ENCODE measurements around the gene SMAD2. TPM values are rescaled to one million over a fixed set of nuclear protein-coding genes. Genes with fewer than 3 reads are reported as not detected.

Gene SMAD2
- total RNA-seq, 2 experiments from 2014 or later, result 266 to 267 TPM

DNA sequence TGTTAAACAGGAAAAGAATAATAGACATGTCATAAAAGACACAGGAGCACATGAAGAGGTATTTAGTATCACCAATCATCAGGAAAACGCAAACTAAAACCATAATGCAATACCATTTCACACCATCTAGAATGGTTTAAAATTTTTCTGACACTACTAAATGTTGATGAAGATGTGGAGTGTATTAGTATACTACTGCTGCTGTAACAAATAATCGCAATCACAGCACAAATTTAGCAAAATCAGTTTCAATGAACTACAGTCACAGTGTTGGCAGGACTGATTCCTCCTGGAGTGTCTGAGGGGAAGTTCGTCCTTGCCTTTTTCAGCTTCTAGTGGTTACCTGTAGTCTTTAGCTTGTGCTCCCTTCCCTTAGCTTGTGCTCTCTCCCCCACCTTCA, 24.1 kb downstream of the SMAD2 start:
- POLR2A ChIA-PET, result interaction anchor here (0.7 to 1.1 kb wide), 4 partner anchors 14 to 1866 kb away, joined by 3 to 5 read pairs (median 4); no protein-coding TSS in a partner anchor
- CTCF ChIA-PET, result no interaction called here

DNA sequence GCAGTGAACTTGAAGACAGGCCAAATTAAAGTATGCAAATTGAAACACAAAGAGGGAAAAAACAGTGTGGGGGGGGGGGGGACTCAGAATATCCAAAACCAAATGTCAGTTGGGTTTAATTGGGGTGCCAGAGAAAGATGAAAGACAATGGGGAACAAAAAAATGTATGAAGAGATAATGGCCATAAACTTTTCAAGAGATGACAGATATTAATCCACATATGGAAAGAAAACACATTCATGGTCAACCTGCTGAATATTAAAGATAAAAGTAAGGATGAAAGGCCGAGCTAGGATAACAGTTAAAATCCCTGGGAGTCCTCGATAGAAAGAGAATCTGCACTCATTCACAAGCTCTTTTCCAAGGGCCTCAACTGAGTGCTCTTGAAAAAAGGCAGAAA, 26.6 kb downstream of the SMAD2 start:
- POLR2A ChIA-PET, result no interaction called here

DNA sequence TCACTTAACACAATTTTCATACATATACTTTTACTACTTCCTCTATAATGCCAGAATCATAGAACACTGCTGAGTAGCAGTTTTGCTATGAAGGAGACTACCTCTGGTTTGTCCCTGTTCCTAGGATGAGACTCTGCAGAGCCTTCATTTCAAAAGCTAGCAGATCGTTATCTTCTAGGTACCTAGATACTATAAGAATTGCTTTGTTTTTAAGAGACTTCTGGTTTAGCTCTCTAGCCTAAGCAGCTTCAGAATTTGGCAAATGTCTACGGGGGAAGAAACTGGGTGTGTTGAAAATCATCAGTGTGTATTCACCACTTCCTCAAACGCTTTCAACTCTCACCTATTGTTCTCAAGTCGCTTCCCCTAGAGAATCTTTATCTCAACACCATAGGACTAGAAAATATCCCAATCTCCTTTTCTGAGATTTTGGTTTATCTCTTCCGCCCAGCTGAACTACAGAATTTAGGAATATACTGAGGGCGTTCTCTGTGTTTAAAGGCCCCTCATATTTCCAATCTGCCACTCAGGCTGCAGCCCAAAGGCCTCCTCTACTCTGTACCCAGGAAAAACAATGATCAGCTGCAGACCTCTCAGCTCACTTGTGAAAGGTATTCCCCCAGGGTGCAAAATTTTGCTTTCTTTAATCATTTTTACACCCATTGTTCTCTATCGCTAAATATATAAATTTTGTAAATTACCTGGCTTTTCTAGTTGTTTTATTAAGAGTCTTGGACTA, 28.7 kb downstream of the SMAD2 start:
- ChIA-PET POLR2A (interaction anchor here (0.9 kb wide), 1 partner anchor 11 kb away, joined by 5 read pairs; no protein-coding TSS in a partner anchor), CTCF (no interaction called here)

More for the DNA sequence above, 26.6 kb downstream of the SMAD2 start:
- CTCF ChIA-PET, result no interaction called here

DNA sequence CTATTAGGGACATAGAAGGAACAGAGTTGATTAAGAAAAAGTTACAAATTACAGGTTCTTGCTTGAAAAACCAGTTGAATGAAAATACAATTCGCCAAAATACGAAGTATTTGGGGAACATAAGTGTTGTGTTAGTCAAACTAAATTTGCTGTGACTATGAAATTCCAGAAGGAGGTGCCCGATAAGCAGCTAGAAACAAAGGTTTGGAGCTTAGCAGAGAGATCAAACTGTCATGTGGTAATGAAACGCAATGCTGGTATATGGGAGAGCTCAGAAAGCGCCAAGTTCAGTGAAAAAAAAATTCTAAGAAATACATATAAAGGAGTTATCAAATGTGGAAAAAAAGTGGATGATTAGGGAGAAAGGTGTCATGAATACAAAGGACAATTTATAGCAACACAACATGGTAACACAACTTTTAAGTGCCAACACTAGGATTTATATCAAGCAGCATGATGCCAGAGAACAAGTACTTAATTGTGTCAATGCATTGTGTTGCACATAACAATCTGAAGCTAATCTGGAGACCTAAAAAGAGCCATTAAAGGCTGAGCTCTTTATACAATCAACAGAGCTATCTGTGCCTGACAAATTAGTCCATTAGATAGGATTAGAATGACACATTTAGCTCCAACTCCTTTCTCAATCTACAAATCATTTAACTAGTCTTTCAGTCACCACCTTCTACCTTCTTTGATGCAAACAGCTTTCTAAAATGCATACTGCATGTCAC, 31.2 kb downstream of the SMAD2 start:
- ChIA-PET CTCF (interaction anchor here (0.6 kb wide), 1 partner anchor 45 kb away, joined by 5 read pairs; no protein-coding TSS in a partner anchor), POLR2A (interaction anchor here (1.8 kb wide), 1 partner anchor 13 kb away, joined by 16 read pairs; no protein-coding TSS in a partner anchor)

DNA sequence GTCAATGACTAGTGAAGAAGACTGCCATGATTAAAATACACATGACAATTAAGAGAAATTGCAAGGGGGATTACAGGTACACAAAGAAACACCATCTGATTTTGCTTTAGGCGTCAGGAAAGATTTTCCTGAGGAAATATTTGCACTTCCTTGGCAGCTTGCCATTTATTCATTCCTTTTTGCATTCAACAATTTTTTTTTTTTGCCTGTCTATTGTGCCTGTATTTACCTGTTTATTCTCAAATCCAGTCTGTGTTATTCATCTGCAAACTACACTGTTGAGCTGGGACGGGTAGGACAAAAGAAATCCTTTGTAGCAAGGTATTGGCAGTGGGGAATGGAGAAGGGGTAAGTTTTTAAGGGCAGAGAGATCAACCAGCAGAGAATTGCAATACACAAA, 31.8 kb downstream of the SMAD2 start:
- POLR2A ChIA-PET, result interaction anchor here (1.8 kb wide), 1 partner anchor 14 kb away, joined by 16 read pairs; no protein-coding TSS in a partner anchor

DNA sequence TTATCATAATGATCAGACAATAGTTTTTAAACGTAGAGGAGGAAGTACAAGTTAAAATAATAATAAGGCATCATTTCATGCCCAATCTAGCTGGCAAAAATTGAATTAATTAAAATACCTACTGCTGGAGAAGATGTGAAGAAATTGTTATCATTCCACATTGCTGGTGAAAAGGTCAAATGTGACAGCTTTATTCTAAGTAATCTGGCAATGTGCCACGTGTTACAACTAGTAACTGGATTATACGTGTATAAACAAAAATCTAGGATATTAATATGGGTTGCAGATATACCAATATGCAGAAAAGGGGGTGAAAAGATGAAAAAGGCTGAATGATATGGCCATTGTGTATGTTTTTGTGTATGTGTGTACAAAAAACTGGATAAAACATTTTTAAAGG, 32.4 kb downstream of the SMAD2 start:
- ChIA-PET CTCF (no interaction called here), POLR2A (no interaction called here)

More for the DNA sequence above, 31.8 kb downstream of the SMAD2 start:
- CTCF ChIA-PET, result no interaction called here

DNA sequence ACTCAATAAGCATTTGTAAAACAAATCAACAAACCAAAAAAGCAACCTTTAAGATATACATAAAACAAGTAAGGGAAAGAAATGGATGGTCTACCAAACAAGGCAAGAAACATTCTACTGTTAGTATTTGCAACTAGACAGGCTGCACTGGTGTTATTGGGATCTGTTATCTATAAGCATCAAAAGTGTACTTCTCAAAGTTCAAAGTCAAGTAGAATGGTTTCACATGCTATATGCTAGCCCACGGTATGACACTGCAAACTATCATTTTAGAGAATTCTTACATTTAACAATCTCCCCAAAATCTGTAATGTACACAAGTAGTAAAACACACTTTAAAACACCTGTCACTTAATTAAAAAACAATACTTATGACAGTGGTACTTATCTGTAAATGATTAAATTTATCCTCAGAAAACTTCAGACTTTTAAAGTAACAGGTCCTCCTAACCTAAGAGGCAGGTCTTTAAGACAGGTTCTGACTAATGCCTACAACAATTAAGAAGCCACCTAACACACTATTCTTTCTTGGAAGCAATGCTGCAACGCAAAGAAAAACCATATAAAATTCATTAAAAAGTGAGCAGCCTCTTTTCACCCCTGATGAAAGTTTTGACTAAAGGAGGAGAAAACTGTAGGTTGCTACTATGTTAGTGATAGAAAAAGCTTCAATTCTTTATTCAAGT, 34.8 kb downstream of the SMAD2 start:
- CTCF ChIA-PET, result interaction anchor here (0.7 kb wide), 1 partner anchor 31 kb away, joined by 3 read pairs; no protein-coding TSS in a partner anchor
- POLR2A ChIA-PET, result no interaction called here

DNA sequence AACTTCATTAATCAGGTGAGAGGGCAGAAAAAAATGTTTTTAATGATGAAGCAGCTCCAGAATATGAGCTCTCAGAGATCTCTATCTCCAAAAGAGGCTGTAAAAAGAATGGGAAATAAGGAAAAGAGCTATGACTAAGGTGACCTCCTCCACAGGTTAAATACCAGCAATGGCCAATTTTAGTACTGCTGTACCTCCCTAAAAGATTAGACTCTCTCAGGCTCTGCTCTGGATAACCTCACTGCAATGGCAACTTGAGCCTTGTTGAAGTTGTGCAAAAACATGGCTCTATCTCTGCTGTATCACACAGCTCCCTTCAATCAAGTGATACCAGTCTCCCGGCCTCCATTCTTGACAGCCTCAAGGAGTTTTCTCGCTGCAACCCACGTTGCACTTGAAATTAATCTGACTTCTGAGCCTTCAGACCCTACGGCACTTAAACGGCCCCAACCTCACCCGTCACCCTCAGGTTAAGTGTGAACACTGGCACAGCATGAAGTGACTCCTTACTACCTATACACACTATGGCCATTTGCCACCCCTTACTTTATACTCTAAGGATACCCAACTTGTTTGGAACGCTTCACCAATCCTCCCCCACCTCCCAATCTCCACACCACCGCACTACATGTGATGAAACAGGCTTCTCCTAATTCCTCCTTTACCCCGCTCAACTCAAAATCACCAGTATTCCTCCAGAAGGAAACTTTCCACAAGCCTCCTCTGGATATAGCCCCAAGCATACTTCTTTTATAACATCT, 36.3 kb downstream of the SMAD2 start:
- ChIA-PET CTCF (interaction anchor here (0.6 kb wide), 1 partner anchor 18 kb away, joined by 3 read pairs; no protein-coding TSS in a partner anchor), POLR2A (no interaction called here)

DNA sequence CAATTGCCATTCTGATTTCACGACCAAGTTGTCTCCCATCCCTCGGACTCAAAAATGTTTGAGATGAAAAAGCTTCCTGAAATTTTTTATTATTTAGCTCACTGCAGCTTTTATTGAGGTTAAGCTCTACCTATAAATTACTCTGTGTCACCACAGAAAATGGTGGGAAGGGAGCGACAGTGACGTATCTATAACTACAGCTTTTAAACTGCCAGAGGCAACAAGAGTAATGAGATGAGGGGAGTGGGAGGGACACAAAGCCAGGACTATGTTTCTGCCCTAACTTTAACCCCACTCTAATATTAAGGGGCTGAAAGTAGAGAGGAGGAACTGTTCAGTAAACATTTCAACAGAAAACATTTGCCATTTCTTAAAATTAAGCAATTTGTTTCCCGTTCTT, 37.4 kb downstream of the SMAD2 start:
- CTCF ChIA-PET, result interaction anchor here (0.6 to 1.4 kb wide), 3 partner anchors 9 to 29 kb away, joined by 3 to 4 read pairs (median 3); no protein-coding TSS in a partner anchor
- POLR2A ChIA-PET, result interaction anchor here (0.6 kb wide), 1 partner anchor 23 kb away, joined by 3 read pairs; no protein-coding TSS in a partner anchor

DNA sequence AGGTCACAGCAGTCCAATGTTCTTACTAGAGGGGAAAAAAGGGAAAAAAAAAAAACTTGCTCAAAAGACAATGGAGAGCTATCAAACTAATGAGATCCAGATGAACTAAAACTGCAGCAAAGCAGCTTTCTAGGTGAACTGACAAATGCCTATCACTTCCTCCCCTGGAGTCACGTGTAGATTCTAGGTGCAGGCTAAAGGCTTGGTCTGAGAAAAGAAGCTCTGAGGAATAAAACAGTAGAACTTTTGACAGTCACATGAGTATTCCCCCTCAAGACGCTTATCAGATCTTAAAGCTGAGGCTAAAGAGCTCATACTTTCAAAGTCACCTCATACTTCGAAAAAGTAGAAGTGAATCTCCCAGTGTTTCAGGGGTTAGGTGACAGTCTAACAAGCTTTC, 42.3 kb downstream of the SMAD2 start:
- POLR2A ChIA-PET, result no interaction called here
- CTCF ChIA-PET, result interaction anchor here (0.6 kb wide), 1 partner anchor 95 kb away, joined by 3 read pairs; no protein-coding TSS in a partner anchor

DNA sequence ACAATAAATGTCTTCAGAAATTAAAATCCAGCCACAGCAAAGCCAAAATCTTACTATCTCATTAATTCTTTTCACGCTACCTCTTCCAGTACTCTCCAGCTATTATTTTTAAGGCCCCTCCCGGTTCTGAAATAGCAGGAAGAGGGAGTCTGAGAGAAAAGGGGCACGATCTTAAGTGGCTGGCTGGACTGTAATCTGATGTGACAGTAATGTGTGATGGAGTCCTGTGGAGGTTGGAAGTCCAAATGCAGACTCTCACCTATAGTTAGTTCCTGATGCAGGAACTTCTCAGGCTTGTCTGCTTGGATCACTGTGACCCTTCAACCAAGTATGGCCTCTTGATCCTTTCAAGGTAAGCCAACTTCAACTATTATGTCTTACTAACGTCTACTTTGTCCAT, 43.2 kb downstream of the SMAD2 start:
- POLR2A ChIA-PET, result no interaction called here
- CTCF ChIA-PET, result no interaction called here

DNA sequence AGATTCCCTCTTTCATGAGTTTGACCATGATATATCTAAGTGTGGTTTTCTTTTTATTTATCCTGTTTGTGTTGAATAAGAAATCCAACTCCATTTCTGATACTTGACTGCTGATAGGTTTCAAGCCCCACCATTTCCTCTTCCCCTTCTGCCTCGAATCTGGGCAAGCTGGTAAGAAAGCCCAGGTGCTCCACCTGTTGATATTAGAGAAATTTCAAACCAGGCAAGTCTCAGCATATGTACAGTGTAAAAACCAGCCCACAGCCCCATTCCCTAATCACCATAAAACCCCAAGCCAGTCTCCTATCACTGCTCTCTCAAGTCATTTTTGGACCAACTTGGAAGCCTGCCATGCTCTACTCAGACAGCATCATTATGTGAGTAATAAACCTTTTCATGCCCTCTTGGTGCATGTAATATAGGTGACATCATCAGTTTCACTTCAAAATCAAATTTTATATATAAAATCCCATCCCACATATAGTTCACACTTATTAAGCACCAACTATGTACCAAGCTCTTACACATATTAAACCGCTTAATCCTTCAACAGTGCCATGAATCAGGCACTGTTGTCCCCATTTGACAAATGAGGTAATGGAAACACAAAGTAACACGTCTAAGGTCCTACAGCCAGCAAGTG, 46.6 kb downstream of the SMAD2 start:
- ChIA-PET CTCF (interaction anchor here (0.9 kb wide), 1 partner anchor 9 kb away, joined by 3 read pairs; no protein-coding TSS in a partner anchor), POLR2A (interaction anchor here (0.8 kb wide), 1 partner anchor 1643 kb away, joined by 3 read pairs; no protein-coding TSS in a partner anchor)

DNA sequence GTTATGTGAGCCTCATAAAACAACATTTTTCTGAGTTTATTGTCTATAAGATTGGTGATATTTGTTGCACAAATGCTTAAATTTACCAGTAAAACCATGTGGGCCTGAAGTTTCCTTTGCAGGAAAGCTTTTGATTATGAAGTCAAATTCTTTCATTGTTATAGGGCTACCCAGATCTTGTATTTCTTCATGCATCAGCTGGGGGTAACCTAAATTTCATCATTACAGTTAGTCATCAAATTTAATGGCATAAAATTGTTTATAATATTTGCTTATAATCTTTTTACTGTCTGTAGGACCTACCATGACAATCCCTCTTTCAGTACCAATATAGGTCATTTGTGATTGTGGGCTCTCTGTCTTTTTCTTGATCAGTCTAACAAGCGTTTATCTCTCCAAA, 47.8 kb downstream of the SMAD2 start:
- ChIA-PET CTCF (no interaction called here), POLR2A (no interaction called here)

DNA sequence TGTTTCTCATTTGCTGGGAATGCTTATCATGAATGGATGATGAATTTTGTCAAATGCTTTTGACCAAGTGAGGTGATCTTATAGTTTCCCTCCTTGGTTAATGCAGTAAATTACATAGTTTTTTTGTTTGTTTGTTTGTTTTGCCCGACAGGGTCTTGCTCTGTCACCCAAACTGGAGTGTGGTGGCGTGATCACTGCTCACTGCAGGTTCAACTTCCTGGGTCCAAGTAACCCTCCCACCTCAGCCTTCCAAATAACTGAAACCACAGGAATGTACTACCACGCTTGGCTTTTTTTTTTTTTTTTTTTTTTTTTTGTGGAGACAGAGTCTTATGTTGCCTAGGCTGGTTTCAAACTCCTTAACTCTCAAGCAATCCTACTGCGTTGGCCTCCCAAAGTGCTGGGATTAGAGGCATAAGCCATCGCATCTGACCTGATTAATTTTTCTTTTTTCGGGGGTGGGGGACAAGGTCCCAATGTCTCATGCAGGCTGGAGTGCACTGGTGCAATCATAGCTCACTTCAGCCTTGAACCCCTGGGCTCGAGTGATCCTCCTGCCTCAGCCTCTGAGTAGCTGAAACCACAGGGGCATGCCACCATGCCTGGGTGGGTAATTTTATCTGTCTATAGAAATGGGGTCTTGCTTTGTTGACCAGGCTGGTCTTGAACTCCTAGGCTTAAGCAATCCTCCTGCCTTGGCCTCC, 48.6 kb downstream of the SMAD2 start:
- ChIA-PET POLR2A (no interaction called here), CTCF (no interaction called here)

DNA sequence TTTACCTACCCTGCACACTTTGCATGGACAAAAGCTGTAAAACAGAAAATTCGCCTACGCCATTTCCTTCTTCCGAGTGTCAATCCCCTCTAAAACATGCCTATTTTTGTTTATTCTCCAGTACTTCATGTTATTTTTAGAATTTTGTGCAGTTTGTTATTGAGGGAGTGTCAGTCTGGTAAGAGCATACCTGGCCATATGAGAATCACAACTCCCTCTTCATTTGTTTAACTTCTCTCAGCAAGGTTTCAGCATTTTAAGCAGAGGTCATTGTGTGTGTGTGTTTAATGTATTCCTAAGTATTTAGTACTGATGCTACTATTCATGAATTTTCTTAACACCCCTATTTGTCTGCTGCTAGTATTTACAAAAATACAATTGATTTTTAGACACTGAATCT, 49.4 kb downstream of the SMAD2 start:
- POLR2A ChIA-PET, result no interaction called here
- CTCF ChIA-PET, result no interaction called here

DNA sequence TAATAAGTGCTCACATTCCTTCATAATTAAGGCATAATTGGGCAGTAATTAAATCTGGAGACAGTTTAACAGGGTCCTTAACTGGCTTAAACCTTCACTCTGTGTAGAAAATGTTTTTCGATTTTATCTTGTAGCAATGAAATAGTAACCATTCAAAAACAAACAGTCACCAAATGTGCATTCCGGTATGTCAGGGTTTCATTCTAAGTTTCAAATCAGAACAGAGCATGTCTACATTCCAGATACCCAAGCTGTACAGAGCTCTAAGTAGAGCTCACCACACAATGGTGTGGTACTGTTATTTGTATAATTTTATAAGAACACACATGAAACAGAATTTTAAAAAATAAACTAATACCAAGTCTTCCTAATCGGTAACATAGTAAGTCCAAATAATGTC, 52.6 kb downstream of the SMAD2 start:
- CTCF ChIA-PET, result interaction anchor here (0.9 kb wide), 1 partner anchor 30 kb away, joined by 3 read pairs; no protein-coding TSS in a partner anchor
- POLR2A ChIA-PET, result no interaction called here

DNA sequence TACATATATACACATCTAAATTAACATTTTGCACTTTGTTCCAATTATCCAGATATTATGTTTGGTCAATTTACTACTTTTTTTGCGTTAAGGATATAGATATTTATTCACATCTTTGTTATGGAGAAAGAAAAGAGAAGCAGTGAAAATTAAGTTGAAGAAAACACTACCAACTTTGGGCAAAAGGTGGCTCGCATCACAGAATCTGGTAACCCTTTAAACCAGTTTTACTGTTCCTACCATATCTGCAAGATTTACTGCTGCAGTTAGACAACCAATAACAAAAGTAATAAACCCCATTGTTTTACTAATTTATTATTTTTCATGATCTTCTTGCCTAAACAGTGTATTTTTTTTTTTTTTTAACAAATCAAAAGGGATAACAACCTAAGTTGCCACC, 53.6 kb downstream of the SMAD2 start:
- ChIA-PET POLR2A (no interaction called here), CTCF (no interaction called here)

DNA sequence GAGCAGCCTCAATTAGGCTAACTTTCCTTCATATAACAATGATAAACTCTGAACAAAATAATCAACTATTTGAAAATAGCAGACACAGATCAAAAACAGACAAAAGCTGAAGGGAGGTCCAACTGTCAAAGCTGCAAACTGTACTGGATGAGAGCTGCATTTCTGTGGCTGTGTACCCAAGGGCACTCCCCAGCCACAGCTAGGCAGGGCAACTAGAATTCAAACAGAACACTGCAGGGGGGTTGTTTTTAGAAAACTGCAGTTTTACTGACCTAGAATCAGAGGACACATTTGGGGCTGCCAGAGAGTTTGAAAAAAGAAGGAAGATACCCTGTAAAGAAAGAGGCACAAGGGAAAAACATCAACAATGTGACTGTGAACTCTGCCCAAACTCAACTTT, 56.8 kb downstream of the SMAD2 start:
- CTCF ChIA-PET, result no interaction called here
- POLR2A ChIA-PET, result no interaction called here
